ENCODE results near the gene HFE.
"Not testable (repeated sequence)": the region's sequence is repeated elsewhere in the genome, so short reads cannot be mapped to it uniquely, and the experiment has no call there.

- TF ChIP-seq, protein P1, sequence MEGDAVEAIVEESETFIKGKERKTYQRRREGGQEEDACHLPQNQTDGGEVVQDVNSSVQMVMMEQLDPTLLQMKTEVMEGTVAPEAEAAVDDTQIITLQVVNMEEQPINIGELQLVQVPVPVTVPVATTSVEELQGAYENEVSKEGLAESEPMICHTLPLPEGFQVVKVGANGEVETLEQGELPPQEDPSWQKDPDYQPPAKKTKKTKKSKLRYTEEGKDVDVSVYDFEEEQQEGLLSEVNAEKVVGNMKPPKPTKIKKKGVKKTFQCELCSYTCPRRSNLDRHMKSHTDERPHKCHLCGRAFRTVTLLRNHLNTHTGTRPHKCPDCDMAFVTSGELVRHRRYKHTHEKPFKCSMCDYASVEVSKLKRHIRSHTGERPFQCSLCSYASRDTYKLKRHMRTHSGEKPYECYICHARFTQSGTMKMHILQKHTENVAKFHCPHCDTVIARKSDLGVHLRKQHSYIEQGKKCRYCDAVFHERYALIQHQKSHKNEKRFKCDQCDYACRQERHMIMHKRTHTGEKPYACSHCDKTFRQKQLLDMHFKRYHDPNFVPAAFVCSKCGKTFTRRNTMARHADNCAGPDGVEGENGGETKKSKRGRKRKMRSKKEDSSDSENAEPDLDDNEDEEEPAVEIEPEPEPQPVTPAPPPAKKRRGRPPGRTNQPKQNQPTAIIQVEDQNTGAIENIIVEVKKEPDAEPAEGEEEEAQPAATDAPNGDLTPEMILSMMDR (IDR thresholded peaks at IDR 0.05; ENCODE audit: insufficient read depth, low read length), result not testable (repeated sequence)
- TF ChIP-seq, protein P2, sequence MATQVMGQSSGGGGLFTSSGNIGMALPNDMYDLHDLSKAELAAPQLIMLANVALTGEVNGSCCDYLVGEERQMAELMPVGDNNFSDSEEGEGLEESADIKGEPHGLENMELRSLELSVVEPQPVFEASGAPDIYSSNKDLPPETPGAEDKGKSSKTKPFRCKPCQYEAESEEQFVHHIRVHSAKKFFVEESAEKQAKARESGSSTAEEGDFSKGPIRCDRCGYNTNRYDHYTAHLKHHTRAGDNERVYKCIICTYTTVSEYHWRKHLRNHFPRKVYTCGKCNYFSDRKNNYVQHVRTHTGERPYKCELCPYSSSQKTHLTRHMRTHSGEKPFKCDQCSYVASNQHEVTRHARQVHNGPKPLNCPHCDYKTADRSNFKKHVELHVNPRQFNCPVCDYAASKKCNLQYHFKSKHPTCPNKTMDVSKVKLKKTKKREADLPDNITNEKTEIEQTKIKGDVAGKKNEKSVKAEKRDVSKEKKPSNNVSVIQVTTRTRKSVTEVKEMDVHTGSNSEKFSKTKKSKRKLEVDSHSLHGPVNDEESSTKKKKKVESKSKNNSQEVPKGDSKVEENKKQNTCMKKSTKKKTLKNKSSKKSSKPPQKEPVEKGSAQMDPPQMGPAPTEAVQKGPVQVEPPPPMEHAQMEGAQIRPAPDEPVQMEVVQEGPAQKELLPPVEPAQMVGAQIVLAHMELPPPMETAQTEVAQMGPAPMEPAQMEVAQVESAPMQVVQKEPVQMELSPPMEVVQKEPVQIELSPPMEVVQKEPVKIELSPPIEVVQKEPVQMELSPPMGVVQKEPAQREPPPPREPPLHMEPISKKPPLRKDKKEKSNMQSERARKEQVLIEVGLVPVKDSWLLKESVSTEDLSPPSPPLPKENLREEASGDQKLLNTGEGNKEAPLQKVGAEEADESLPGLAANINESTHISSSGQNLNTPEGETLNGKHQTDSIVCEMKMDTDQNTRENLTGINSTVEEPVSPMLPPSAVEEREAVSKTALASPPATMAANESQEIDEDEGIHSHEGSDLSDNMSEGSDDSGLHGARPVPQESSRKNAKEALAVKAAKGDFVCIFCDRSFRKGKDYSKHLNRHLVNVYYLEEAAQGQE (IDR thresholded peaks at IDR 0.05; ENCODE audit: insufficient replicate concordance, low read depth), result not testable (repeated sequence)
These were observed 6.1 kb upstream of the HFE start for GRCh38 chr6:26081096-26081495.

Measured in HL-60 (cell line).